RWPE2 (cell line): ENCODE data around the gene TBX10.
"Not testable (repeated sequence)": the region's sequence is repeated elsewhere in the genome, so short reads cannot be mapped to it uniquely, and the experiment has no call there.

ENCODE experiments used
- ATAC-seq: fragments of 200-7000 bp; cut with Tn5 transposase; 3 replicates; pipeline ENCODE4 v1.9.1; 2021; ENCODE audit warnings: low read depth
- DNase-seq: peaks from one replicate; pipeline ENCODE4 v3.0.0-alpha.2; 2020; ENCODE audit warnings: low spot score
- H3K27ac ChIP-seq: fragments of 450-650 bp; 2 replicates; pipeline ENCODE4 v1.5.1; 2017; ENCODE audit warnings: mild to moderate bottlenecking; ENCODE audit not compliant: poor library complexity, severe bottlenecking
- H3K27me3 ChIP-seq: fragments of 250-450 bp; sonication (Bioruptor Pico); 2 replicates; pipeline ENCODE4 v1.5.1; 2021; ENCODE audit warnings: mild to moderate bottlenecking, moderate library complexity; ENCODE audit not compliant: insufficient read depth, poor library complexity, severe bottlenecking
- H3K36me3 ChIP-seq: fragments of 250-450 bp; sonication (Bioruptor Pico); 2 replicates; pipeline ENCODE4 v1.5.1; 2020; ENCODE audit warnings: low read depth, mild to moderate bottlenecking, moderate library complexity
- H3K4me1 ChIP-seq: fragments of 250-450 bp; sonication (Bioruptor Pico); 2 replicates; pipeline ENCODE4 v1.5.1; 2021; ENCODE audit warnings: mild to moderate bottlenecking, moderate library complexity; ENCODE audit not compliant: insufficient read depth, poor library complexity, severe bottlenecking
- H3K4me3 ChIP-seq: fragments of 250-450 bp; sonication (Bioruptor Pico); 2 replicates; pipeline ENCODE4 v1.5.1; 2021; ENCODE audit warnings: mild to moderate bottlenecking, moderate library complexity; ENCODE audit not compliant: severe bottlenecking
- H3K9me3 ChIP-seq: fragments of 250-450 bp; sonication (Bioruptor Pico); 2 replicates; pipeline ENCODE4 v1.5.1; 2021; ENCODE audit warnings: mild to moderate bottlenecking, moderate library complexity; ENCODE audit not compliant: severe bottlenecking
- TF ChIP-seq, protein P1 (sequence below): fragments of 450-650 bp; IDR thresholded peaks from one replicate; pipeline ENCODE4 v1.5.1; 2017; ENCODE audit warnings: mild to moderate bottlenecking, moderate library complexity; ENCODE audit not compliant: poor library complexity, severe bottlenecking

Gene TBX10

DNA sequence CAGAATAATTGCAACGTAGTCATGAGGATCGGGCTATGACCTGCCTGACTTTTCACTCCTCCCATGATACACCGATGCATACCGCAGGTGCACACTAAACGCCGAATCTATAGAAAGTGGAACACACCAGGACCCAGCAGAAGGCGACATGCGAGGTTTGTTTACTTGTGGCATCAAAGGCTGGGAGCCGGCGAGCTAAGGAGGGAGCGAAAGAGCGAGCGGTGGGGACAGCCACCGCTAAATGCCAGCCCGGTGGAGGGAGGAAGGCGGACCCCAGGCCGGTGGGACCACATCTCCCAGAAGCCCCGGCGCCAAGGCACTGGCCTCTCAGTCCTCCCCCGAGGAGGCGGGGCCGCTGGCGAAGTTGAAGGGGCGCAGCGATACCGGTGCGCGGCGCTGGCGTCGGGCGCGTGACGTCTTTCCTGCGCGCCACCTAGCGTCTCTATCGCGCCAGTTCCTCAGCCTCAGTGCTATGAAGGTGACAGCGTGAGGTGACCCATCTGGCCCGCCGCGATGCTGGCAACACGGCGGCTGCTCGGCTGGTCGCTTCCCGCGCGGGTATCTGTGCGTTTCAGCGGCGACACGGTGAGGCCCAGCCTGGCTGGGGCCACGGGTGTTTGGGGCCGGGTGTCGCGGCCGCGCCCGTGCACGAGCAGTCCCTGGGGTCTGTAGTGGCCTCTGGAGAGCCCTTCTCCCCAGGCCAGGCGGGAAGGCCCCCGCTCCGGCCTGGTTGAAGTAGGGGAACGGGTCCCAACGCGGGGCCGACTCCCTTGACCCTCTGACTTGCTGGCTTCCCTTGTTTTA is 32.9 kb downstream of the TBX10 start, which contains the start of gene NDUFV1:
NDUFV1 (plus strand) TSS at position 445 of the 804 bp plus-strand sequence; CDS start at position 514, 69 bp downstream.
- Histone ChIP-seq H3K4me1 (peaks cover 4% of the 10 kb centered on the region), H3K27ac (no peak within 1 kb of the TSS), H3K9me3 (no peaks in the 10 kb centered on the region), H3K27me3 (no peaks in the 10 kb centered on the region), H3K4me3 (peak within 1 kb of the TSS; percentile 80), H3K36me3 (peaks cover 27% of the 10 kb centered on the region)
- TF ChIP-seq, protein P1, sequence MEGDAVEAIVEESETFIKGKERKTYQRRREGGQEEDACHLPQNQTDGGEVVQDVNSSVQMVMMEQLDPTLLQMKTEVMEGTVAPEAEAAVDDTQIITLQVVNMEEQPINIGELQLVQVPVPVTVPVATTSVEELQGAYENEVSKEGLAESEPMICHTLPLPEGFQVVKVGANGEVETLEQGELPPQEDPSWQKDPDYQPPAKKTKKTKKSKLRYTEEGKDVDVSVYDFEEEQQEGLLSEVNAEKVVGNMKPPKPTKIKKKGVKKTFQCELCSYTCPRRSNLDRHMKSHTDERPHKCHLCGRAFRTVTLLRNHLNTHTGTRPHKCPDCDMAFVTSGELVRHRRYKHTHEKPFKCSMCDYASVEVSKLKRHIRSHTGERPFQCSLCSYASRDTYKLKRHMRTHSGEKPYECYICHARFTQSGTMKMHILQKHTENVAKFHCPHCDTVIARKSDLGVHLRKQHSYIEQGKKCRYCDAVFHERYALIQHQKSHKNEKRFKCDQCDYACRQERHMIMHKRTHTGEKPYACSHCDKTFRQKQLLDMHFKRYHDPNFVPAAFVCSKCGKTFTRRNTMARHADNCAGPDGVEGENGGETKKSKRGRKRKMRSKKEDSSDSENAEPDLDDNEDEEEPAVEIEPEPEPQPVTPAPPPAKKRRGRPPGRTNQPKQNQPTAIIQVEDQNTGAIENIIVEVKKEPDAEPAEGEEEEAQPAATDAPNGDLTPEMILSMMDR, result peak; percentile 45
- DNase-seq (peak; percentile 95), ATAC-seq (peak; percentile 99)

DNA sequence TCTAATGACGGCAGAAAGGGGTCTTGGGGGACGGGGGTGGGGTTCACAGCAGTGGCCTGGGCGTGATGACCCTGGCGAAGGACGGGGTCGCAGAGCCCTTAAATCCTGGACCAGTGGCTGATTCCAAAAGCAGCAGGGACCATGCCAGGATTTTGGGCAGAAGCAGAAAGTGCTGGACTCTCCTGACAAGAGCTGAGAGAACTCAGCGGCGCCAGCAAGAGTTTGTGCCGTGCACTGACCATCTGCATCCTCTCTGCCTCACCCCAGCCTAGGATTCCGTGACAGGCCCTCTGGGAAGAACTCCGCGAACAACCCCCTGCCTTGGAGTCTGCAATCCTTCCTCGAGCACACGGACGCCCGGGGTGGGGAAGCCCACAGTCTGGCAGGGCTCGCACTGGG is 33.5 kb downstream of the TBX10 start:
- no peak overlapping the region for H3K27ac ChIP-seq
- H3K4me3 ChIP-seq, result peak overlapping the region; percentile 80

DNA sequence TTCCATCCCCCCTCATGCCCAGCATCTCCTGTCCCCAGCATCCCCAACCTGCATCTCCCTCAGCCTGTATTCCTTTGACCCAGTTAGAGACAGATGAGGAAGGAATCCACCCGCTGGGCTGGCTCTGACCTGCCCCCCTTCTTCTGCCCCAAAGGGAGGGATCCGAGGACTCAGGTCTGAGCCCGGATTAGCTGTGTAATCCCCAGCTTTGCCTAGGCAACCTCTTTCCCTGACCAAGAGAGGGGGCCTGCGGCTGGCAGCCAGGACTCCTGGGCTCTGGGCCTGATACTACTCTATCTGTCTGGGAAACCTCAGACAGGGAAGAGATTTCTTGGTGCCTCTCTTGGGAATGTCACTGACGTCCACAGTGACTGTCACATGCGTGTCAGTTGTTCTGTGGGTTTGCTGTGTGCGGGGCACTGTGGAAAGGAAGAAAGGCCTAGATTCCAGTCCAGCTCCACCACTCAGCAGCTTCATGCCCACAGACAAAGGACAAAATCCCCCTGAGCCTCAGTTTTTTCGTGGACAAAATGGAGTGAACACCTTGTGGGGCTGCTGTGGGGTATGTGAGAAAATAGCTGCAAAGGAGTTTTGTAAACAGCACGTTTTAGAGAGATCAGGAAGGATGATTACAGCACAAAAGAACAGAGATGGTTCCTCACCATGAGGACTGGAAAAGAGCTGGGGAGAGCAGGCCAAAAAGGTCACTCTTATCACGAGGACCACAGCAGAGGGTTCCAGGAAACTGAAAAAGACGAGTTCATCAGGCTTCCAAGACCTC is 34.1 kb downstream of the TBX10 start:
- Histone ChIP-seq H3K36me3 (peaks cover 22% of the 10 kb centered on the region), H3K9me3 (no peaks in the 10 kb centered on the region), H3K4me3 (no peak overlapping the region), H3K27me3 (no peaks in the 10 kb centered on the region), H3K27ac (no peak overlapping the region), H3K4me1 (peaks cover 4% of the 10 kb centered on the region)
- TF ChIP-seq, protein P1, result no peak
- DNase-seq (no peak), ATAC-seq (no peak)

More for the DNA sequence above, 33.5 kb downstream of the TBX10 start:
- peaks cover 22% of the 10 kb centered on the region for H3K36me3 ChIP-seq
- TF ChIP-seq, protein P1, result no peak
- no peak for DNase-seq
- no peaks in the 10 kb centered on the region for H3K27me3 ChIP-seq
- ATAC-seq, result no peak
- no peaks in the 10 kb centered on the region for H3K9me3 ChIP-seq
- peaks cover 4% of the 10 kb centered on the region for H3K4me1 ChIP-seq

DNA sequence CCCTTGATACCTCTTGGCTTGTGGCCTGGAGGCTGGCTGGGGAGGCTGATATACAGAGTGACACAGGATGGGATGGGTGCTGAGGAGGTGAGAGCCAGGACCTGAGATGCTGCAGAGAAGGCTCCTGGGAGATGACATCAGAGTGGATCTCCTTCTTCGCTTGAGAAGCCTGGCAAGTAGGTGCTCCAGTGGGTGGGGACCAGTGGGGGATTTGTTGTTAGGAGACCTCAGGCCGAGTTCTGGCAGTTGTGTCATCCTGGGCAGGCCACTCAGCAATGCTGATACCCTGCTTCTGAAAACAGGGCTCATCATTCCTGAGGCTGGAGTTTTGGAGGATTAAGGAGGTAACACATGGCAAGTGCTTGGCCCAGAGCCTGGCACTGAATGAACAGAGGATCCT is 34.7 kb downstream of the TBX10 start:
- peaks cover 4% of the 10 kb centered on the region for H3K4me1 ChIP-seq
- H3K27ac ChIP-seq, result no peak overlapping the region
- H3K36me3 ChIP-seq, result peaks cover 16% of the 10 kb centered on the region
- no peaks in the 10 kb centered on the region for H3K9me3 ChIP-seq
- TF ChIP-seq, protein P1, result no peak
- ATAC-seq (no peak), DNase-seq (no peak)
- no peak overlapping the region for H3K4me3 ChIP-seq
- no peaks in the 10 kb centered on the region for H3K27me3 ChIP-seq

DNA sequence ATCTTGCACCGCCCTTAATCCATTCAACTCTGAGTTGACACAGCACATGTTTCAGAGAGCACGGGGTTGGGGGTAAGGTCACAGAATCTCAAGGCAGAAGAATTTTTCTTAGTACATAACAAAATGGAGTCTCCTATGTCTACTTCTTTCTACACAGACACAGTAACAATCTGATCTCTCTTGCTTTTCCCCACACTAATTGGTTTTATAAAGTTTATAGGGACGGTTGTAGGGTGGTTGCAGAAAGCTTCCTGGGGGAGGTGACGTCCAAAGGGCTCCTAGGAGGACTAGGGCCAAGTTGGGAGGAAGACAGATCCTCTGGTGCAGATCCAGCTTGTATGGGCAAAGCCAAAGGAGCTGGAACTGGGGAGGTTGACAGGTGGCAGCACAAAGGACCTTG is 35.4 kb downstream of the TBX10 start:
- not testable (repeated sequence) for H3K27ac ChIP-seq, H3K4me1 ChIP-seq, DNase-seq, ATAC-seq, H3K36me3 ChIP-seq, H3K4me3 ChIP-seq, H3K27me3 ChIP-seq, H3K9me3 ChIP-seq
